Measurements from ENCODE around the gene ATP11A. TPM values are rescaled to one million over a fixed set of nuclear protein-coding genes. Genes with fewer than 3 reads are reported as not detected.
A peak's percentile ranks its signal among the peaks of the same experiment; 100 is the strongest.

Gene ATP11A
- total and polyA plus RNA-seq, 2 experiments from 2014 or later: 12.3 to 52.6 TPM

DNA sequence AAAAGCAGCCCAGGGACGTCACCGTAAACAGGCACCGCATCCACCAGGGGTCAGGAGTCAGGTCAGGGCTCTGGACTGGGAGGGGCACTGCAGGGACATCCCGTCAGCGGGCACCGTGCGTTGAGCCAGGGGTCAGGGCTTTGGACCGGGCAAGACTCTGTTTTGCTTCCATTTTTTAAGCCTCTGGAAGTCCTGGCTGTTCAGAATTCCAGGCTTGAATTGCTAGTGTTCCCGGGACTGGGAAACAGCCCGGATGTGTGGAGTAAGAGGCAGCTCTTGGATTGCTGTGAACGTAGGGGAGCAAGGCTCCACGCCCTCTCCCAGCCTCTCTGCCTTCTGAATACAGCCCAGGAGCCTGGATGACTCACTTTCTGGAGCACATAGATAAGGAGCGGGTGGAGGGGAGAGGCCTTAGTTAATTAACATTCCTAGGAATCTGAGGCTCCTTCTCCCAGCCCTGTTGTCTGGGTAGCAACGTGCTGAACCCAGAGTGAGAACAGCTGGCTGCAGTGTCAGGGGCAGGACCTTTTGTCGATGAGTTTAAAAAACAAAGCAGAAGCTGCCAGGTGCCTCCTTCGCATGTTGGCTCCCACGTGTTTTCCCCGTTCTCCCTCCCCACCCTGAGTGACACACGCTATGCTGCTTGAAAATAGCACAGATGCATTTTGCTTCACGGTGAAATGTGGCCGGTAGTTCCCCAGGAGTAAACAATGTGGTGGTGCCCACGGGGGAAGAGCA is 21.9 kb downstream of the ATP11A start:
- Histone ChIP-seq H3F3A (replicated peaks; ENCODE audit: low read depth) (peaks cover 15% of the 10 kb centered on the region), H2AFZ (no peak overlapping the region), H4K20me1 (replicated peaks; ENCODE audit: insufficient read depth) (no peaks in the 10 kb centered on the region), H3K9me2 (ENCODE audit: insufficient read depth) (no peaks in the 10 kb centered on the region), H3K27me3 (ENCODE audit: insufficient read depth) (no peaks in the 10 kb centered on the region), H3K4me3 (peak overlapping the region; percentile 29; the same call in 1 of the 2 replicates), H3K4me1 (ENCODE audit: insufficient read depth) (peaks cover 47% of the 10 kb centered on the region), H3K4me2 (peak overlapping the region; percentile 56), H3K27ac (ENCODE audit: low read depth) (peak overlapping the region; percentile 88), H3K79me2 (replicated peaks; ENCODE audit: insufficient read depth) (peaks cover 78% of the 10 kb centered on the region), H3K36me3 (ENCODE audit: insufficient read depth) (no peaks in the 10 kb centered on the region)
- TF ChIP-seq CREB1 (CRISPR knock-in tag; IDR thresholded peaks at IDR 0.05; ENCODE audit: low read depth) (no peak), CTCF (conservative IDR thresholded peaks at IDR 0.05; ENCODE audit: low read depth in 2 of 2) (peak; percentile 62 to 66), NANOG (IDR thresholded peaks at IDR 0.05; ENCODE audit: borderline replicate concordance) (peak; percentile 36; the same call in 1 of the 2 replicates), STAT1 (IDR thresholded peaks at IDR 0.05; ENCODE audit: unreplicated experiment) (no peak), ZNF331 (CRISPR knock-in tag; IDR thresholded peaks at IDR 0.05; ENCODE audit: low read depth) (no peak)
- ATAC-seq (peak; percentile 90), DNase-seq (ENCODE audit: low spot score) (peak; percentile 97)
- Mint-ChIP-seq H3K36me3 (ENCODE audit: low read depth) (peaks cover 25% of the 10 kb centered on the region), H3K9me3 (peaks cover 10% of the 10 kb centered on the region; the same call in 2 of the 3 replicates), H3K27me3 (ENCODE audit: insufficient read depth, low read depth, poor library complexity) (peaks cover 23% of the 10 kb centered on the region), H3K4me1 (peaks cover 81% of the 10 kb centered on the region), H3K27ac (peak overlapping the region; percentile 96), H3K4me3 (peak overlapping the region; percentile 62)

DNA sequence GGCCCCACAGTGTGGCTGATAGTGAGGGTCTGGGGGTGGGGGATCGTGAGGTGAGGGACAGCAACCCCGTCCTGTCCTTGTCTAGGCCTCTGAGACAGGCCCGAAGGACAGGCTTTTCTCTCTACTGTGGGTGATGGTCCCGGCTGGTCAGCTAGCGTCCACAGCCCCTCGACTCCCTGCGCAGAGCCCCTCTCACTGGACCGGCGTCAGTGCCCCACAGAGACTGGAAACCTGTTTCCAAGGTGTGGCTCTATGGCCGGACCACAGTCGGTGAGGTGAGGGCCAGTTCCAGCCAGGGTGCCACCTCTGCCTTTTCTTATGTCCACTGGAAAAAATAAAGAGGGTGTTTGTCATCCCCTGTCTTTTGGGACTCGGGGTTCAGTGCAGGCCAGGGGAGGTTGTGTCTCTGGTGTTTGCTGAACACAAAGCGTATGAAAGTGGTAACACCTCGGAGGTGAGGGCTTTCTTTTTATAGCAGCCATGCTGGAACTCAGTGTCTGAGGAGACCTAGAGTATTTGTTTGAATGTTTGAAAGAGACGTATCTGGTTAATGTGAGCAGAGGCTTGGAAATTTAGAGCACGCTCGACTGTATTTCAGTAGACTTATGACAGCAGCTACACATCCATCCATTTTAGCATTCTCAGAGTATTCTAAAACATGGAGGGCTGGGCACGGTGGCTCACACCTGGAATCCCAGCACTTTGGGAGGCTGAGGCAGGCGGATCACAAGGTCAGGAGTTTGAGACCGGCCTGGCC is 22.8 kb downstream of the ATP11A start:
- DNase-seq (ENCODE audit: low spot score): no peak
- peaks cover 10% of the 10 kb centered on the region; the same call in 2 of the 3 replicates for H3K9me3 Mint-ChIP-seq
- Histone ChIP-seq H3K4me2 (peak overlapping the region; percentile 37; the same call in 1 of the 2 replicates), H3K4me1 (ENCODE audit: insufficient read depth) (peaks cover 46% of the 10 kb centered on the region), H2AFZ (no peak overlapping the region), H3K36me3 (ENCODE audit: insufficient read depth) (no peaks in the 10 kb centered on the region), H4K20me1 (replicated peaks; ENCODE audit: insufficient read depth) (no peaks in the 10 kb centered on the region), H3F3A (replicated peaks; ENCODE audit: low read depth) (peaks cover 15% of the 10 kb centered on the region), H3K27ac (ENCODE audit: low read depth) (peak overlapping the region; percentile 88), H3K27me3 (ENCODE audit: insufficient read depth) (no peaks in the 10 kb centered on the region), H3K4me3 (no peak overlapping the region), H3K79me2 (replicated peaks; ENCODE audit: insufficient read depth) (peaks cover 78% of the 10 kb centered on the region), H3K9me2 (ENCODE audit: insufficient read depth) (no peaks in the 10 kb centered on the region)
- peaks cover 29% of the 10 kb centered on the region for H3K27me3 Mint-ChIP-seq (ENCODE audit: insufficient read depth, low read depth, poor library complexity)
- H3K36me3 Mint-ChIP-seq (ENCODE audit: low read depth): peaks cover 32% of the 10 kb centered on the region
- no peak for ATAC-seq
- H3K4me1 Mint-ChIP-seq: peaks cover 85% of the 10 kb centered on the region
- peak overlapping the region; percentile 62 for H3K4me3 Mint-ChIP-seq
- H3K27ac Mint-ChIP-seq: peak overlapping the region; percentile 96
- TF ChIP-seq ZNF331 (CRISPR knock-in tag; IDR thresholded peaks at IDR 0.05; ENCODE audit: low read depth) (no peak), STAT1 (IDR thresholded peaks at IDR 0.05; ENCODE audit: unreplicated experiment) (no peak), NANOG (IDR thresholded peaks at IDR 0.05; ENCODE audit: borderline replicate concordance) (no peak), ZNF114 (CRISPR knock-in tag; IDR thresholded peaks at IDR 0.05) (no peak), CTCF (conservative IDR thresholded peaks at IDR 0.05; ENCODE audit: low read depth in 2 of 2) (no peak), EZH2phosphoT487 (IDR thresholded peaks at IDR 0.05; ENCODE audit: unreplicated experiment) (no peak), JUNB (IDR thresholded peaks at IDR 0.05; ENCODE audit: unreplicated experiment) (no peak), EZH2 (IDR thresholded peaks at IDR 0.05; ENCODE audit: low read depth, unreplicated experiment) (no peak), REST (IDR thresholded peaks at IDR 0.05; ENCODE audit: unreplicated experiment) (no peak), POLR2AphosphoS5 (IDR thresholded peaks at IDR 0.05; ENCODE audit: low read depth) (no peak), ETS1 (IDR thresholded peaks at IDR 0.05) (no peak), CREB1 (CRISPR knock-in tag; IDR thresholded peaks at IDR 0.05; ENCODE audit: low read depth) (no peak)

Measured in GM23338 (cell line).